K562 (cell line): Measurements from ENCODE around the gene TGFBR3L. TPM values are rescaled to one million over a fixed set of nuclear protein-coding genes. Genes with fewer than 3 reads are reported as not detected.

Source experiments
- GATA2 ChIP-seq: sonication (generic); formaldehyde crosslinking; IDR thresholded peaks from 2 replicates; pipeline ENCODE4 v1.4.0; 2020; ENCODE audit warnings: mild to moderate bottlenecking, missing genetic modification reagents
- HSF4 ChIP-seq: fragments of 250-450 bp; sonication (Bioruptor Pico); IDR thresholded peaks from 2 replicates; pipeline ENCODE4 v2.1.2; 2022; ENCODE audit warnings: mild to moderate bottlenecking, moderate library complexity, borderline replicate concordance
- JUNB ChIP-seq: fragments of 450-650 bp; formaldehyde crosslinking; conservative IDR thresholded peaks from 2 replicates; pipeline ENCODE4 v1.4.0; 2020; ENCODE audit warnings: mild to moderate bottlenecking
- KLF13 ChIP-seq: fragments of 450-650 bp; IDR thresholded peaks from 2 replicates; pipeline ENCODE4 v1.6.1; 2016; ENCODE audit warnings: missing genetic modification characterization, low read depth, mild to moderate bottlenecking, missing compliant biosample characterization, moderate library complexity, borderline replicate concordance
- KLF16 ChIP-seq: IDR thresholded peaks from 2 replicates; pipeline ENCODE4 v1.6.1; 2016; ENCODE audit warnings: antibody characterized with exemption
- MCM7 ChIP-seq, 2 experiments: fragments of 450-650 bp; IDR thresholded peaks; 2 replicates each; pipeline ENCODE4 v1.6.1; 2016 to 2018
- NFE2L1 ChIP-seq: fragments of 450-650 bp; IDR thresholded peaks from 2 replicates; pipeline ENCODE4 v1.6.1; 2016; ENCODE audit warnings: missing genetic modification characterization, low read depth, mild to moderate bottlenecking, missing compliant biosample characterization, moderate library complexity, borderline replicate concordance
- NR3C1 ChIP-seq: sonication (generic); formaldehyde crosslinking; IDR thresholded peaks from 2 replicates; pipeline ENCODE4 v1.8.1; 2022; ENCODE audit warnings: missing genetic modification reagents
- SREBF1 ChIP-seq: fragments of 150-350 bp; IDR thresholded peaks from 2 replicates; pipeline ENCODE4 v1.6.1; 2014; ENCODE audit warnings: antibody characterized with exemption, low read depth, low read length, borderline replicate concordance
- THAP7 ChIP-seq: fragments of 250-450 bp; sonication (Bioruptor Pico); IDR thresholded peaks from 2 replicates; pipeline ENCODE4 v1.5.0; 2021
- THRA ChIP-seq: fragments of 450-650 bp; IDR thresholded peaks from 2 replicates; pipeline ENCODE4 v1.6.1; 2017; ENCODE audit warnings: mild to moderate bottlenecking, moderate library complexity
- TSC22D4 ChIP-seq: fragments of 450-650 bp; IDR thresholded peaks from 2 replicates; pipeline ENCODE4 v1.6.1; 2016; ENCODE audit warnings: missing genetic modification characterization, missing biosample characterization, control low read depth
- TSHZ1 ChIP-seq: fragments of 250-450 bp; sonication (Bioruptor Pico); IDR thresholded peaks from 2 replicates; pipeline ENCODE4 v1.4.0; 2020; ENCODE audit warnings: mild to moderate bottlenecking, moderate library complexity
- ZBED1 ChIP-seq: IDR thresholded peaks from 2 replicates; pipeline ENCODE4 v1.6.1; 2014
- ZNF224 ChIP-seq: sonication (generic); formaldehyde crosslinking; IDR thresholded peaks from 2 replicates; pipeline ENCODE4 v1.8.0; 2022; ENCODE audit warnings: mild to moderate bottlenecking, missing genetic modification reagents
- ZNF449 ChIP-seq: fragments of 250-450 bp; sonication (Bioruptor Pico); IDR thresholded peaks from 2 replicates; pipeline ENCODE4 v1.8.0; 2022; ENCODE audit warnings: moderate library complexity, mild to moderate bottlenecking, inconsistent platforms
- ZNF518B ChIP-seq: fragments of 250-450 bp; sonication (Bioruptor Pico); IDR thresholded peaks from 2 replicates; pipeline ENCODE4 v1.5.0; 2021; ENCODE audit warnings: mild to moderate bottlenecking, moderate library complexity
- ZNF57 ChIP-seq: fragments of 450-650 bp; formaldehyde crosslinking; IDR thresholded peaks from 2 replicates; pipeline ENCODE4 v1.4.0; 2020; ENCODE audit warnings: mild to moderate bottlenecking, moderate library complexity
- polyA plus RNA-seq, 8 experiments: library from polyadenylated mRNA; depleted of rRNA in 4 of 8; stranded (reverse) in 5 of 8; unstranded in 3 of 8; fragments of >200 nt; fragmentation: Nextera tagmentation in 2 of 8; fragmentation: Illumina TruSeq in 1 of 8; extraction: Ambion mirVana in 2 of 8; extraction: Trizol in 1 of 8; gene quantifications; 2 replicates each; pipeline versions ENCODE4 v1.2.1 to v1.2.3, GENCODE V29; 2011 to 2014; ENCODE audit warnings: inconsistent platforms in 1 of 8, missing spikeins in 1 of 8
- total RNA-seq, 7 experiments: library from RNA; depleted of rRNA in 6 of 7; stranded (reverse); fragments of >200 nt in 6 of 7; fragmentation: Illumina TruSeq in 2 of 7; extraction: Trizol in 2 of 7; gene quantifications; 2 replicates each; pipeline versions ENCODE4 v1.2.1 to v1.2.3, GENCODE V29; 2011 to 2021; ENCODE audit warnings: low replicate concordance in 1 of 7

Gene TGFBR3L
- total and polyA plus RNA-seq, 9 of the 15 experiments (the other 6 are each of a cell fraction or from before 2014, with no cell fraction given) = not detected

- TF ChIP-seq TSHZ1 (no peak), KLF13 (tag) (0 out of 2 replicates have a peak, but pooled peaks have one; percentile 25), THRA (no peak), HSF4 (CRISPR knock-in tag) (no peak), GATA2 (CRISPR knock-in tag) (no peak), JUNB (no peak), KLF16 (peak; percentile 21; the same call in 1 of the 2 replicates), NFE2L1 (tag) (no peak), ZNF57 (CRISPR knock-in tag) (no peak), ZBED1 (no peak), THAP7 (CRISPR knock-in tag) (no peak), SREBF1 (no peak), TSC22D4 (no peak), NR3C1 (CRISPR knock-in tag) (peak; percentile 75; the same call in 1 of the 2 replicates), ZNF224 (CRISPR knock-in tag) (no peak), ZNF449 (CRISPR knock-in tag) (no peak), MCM7 (IDR thresholded peaks at IDR 0.05) (no peak), ZNF518B (no peak)
Measured at GRCh38 chr19:7925171-7925851, 10.7 kb downstream of the TGFBR3L start (continued).
